Measurements from ENCODE around the gene KCNN1.

DNA sequence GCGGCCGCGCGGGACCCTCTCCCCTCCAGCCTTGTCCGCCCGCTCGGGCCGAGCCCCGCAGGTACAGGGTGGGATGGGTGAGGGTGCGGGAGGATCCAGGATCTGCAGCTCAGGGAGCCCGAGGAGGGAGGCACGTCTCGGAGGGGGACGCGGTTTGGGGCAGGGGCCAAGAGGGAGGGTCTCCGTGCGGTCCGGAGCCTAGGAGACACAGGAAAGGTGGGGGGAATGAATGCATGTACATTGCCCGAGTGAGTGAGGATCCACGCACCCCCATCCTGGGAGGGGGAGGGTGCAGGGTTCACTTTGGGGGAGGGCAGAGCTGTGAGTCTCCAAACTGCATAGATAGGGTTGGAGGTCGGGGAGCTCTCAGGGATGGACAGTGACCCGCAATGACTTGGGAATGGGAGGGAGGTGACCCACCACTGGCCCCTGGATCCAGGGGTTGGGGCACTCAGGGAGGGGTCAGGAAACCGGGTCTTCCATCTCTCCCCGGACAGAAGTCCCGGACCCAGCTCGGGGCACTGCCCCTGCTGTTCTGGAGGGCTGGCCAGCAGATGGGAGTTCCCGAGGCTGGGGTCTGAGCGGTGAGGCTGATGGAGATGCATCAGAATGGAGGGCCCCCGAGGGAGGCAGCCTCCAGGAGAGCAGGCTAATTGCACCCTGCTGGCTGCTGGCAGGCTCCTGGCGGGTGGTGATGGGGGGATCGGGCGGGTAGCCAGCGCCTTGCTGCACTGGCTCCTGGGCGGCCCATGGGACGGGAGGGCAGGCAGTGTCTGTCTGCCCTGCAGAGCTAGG is 547 bp downstream of the KCNN1 start:
- TF ChIP-seq TAF1 (IDR thresholded peaks at IDR 0.05; ENCODE audit: low read depth) = no peak
- no peak for TF ChIP-seq POLR2AphosphoS5 (IDR thresholded peaks at IDR 0.05)
- no peak for TF ChIP-seq REST (IDR thresholded peaks at IDR 0.05; ENCODE audit: borderline replicate concordance)
- TF ChIP-seq CTCF (IDR thresholded peaks at IDR 0.05; ENCODE audit: poor library complexity, severe bottlenecking) = no peak
- no peak for TF ChIP-seq EZH2 (IDR thresholded peaks at IDR 0.05; ENCODE audit: borderline replicate concordance, insufficient read depth, low read length, poor library complexity, severe bottlenecking)
- no peak for TF ChIP-seq RAD21 (conservative IDR thresholded peaks at IDR 0.05)
- TF ChIP-seq EP300 (conservative IDR thresholded peaks at IDR 0.05; ENCODE audit: poor library complexity, severe bottlenecking) = no peak

All from neural cell (in vitro differentiated cells).